ENCODE results near the gene MISP3. TPM values are rescaled to one million over a fixed set of nuclear protein-coding genes. Genes with fewer than 3 reads are reported as not detected.

The MISP3 gene
- polyA plus RNA-seq, 1 donor from 2014 or later = 8.2 TPM

GRCh38 chr19:14119644-14120496 lies 47.3 kb downstream of the MISP3 start:
- Histone ChIP-seq H3K27ac (ENCODE audit: low read length) (no peak overlapping the region), H3K79me2 (replicated peaks; ENCODE audit: insufficient read depth, low read length) (peaks cover 23% of the 10 kb centered on the region), H3K9me3 (ENCODE audit: low read length) (no peaks in the 10 kb centered on the region), H2AFZ (ENCODE audit: low read depth, low read length) (no peak overlapping the region), H3K9ac (ENCODE audit: low read length) (no peak overlapping the region), H4K20me1 (ENCODE audit: insufficient read depth) (no peaks in the 10 kb centered on the region), H3K27me3 (ENCODE audit: insufficient read depth, low read depth, low read length) (no peaks in the 10 kb centered on the region), H3F3A (ENCODE audit: insufficient read depth, low read length, poor library complexity, severe bottlenecking) (no peaks in the 10 kb centered on the region), H3K4me2 (ENCODE audit: low read length) (no peak overlapping the region), H3K9me2 (ENCODE audit: insufficient read depth, low read length) (no peaks in the 10 kb centered on the region), H3K4me3 (ENCODE audit: low read length) (no peak overlapping the region), H3K36me3 (ENCODE audit: insufficient read depth, low read length) (no peaks in the 10 kb centered on the region)
- TF ChIP-seq SMC3 (conservative IDR thresholded peaks at IDR 0.05; ENCODE audit: poor library complexity) (no peak), TAF1 (IDR thresholded peaks at IDR 0.05; ENCODE audit: low read depth) (no peak), EP300 (conservative IDR thresholded peaks at IDR 0.05; ENCODE audit: poor library complexity, severe bottlenecking) (no peak), POLR2AphosphoS5 (IDR thresholded peaks at IDR 0.05) (no peak)
- TF ChIP-seq, protein P1, sequence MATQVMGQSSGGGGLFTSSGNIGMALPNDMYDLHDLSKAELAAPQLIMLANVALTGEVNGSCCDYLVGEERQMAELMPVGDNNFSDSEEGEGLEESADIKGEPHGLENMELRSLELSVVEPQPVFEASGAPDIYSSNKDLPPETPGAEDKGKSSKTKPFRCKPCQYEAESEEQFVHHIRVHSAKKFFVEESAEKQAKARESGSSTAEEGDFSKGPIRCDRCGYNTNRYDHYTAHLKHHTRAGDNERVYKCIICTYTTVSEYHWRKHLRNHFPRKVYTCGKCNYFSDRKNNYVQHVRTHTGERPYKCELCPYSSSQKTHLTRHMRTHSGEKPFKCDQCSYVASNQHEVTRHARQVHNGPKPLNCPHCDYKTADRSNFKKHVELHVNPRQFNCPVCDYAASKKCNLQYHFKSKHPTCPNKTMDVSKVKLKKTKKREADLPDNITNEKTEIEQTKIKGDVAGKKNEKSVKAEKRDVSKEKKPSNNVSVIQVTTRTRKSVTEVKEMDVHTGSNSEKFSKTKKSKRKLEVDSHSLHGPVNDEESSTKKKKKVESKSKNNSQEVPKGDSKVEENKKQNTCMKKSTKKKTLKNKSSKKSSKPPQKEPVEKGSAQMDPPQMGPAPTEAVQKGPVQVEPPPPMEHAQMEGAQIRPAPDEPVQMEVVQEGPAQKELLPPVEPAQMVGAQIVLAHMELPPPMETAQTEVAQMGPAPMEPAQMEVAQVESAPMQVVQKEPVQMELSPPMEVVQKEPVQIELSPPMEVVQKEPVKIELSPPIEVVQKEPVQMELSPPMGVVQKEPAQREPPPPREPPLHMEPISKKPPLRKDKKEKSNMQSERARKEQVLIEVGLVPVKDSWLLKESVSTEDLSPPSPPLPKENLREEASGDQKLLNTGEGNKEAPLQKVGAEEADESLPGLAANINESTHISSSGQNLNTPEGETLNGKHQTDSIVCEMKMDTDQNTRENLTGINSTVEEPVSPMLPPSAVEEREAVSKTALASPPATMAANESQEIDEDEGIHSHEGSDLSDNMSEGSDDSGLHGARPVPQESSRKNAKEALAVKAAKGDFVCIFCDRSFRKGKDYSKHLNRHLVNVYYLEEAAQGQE (IDR thresholded peaks at IDR 0.05; ENCODE audit: borderline replicate concordance) = no peak

GRCh38 chr19:14120497-14120780 lies 47.9 kb downstream of the MISP3 start:
- Histone ChIP-seq H3K4me2 (ENCODE audit: low read length) (no peak overlapping the region), H3K9ac (ENCODE audit: low read length) (no peak overlapping the region), H4K20me1 (ENCODE audit: insufficient read depth) (no peaks in the 10 kb centered on the region), H3K27ac (ENCODE audit: low read length) (no peak overlapping the region), H3K27me3 (ENCODE audit: insufficient read depth, low read depth, low read length) (no peaks in the 10 kb centered on the region), H3F3A (ENCODE audit: insufficient read depth, low read length, poor library complexity, severe bottlenecking) (no peaks in the 10 kb centered on the region), H3K4me3 (ENCODE audit: low read length) (no peak overlapping the region), H3K36me3 (ENCODE audit: insufficient read depth, low read length) (no peaks in the 10 kb centered on the region), H2AFZ (ENCODE audit: low read depth, low read length) (no peak overlapping the region), H3K9me2 (ENCODE audit: insufficient read depth, low read length) (no peaks in the 10 kb centered on the region), H3K79me2 (replicated peaks; ENCODE audit: insufficient read depth, low read length) (peaks cover 18% of the 10 kb centered on the region), H3K9me3 (ENCODE audit: low read length) (no peaks in the 10 kb centered on the region)
- TF ChIP-seq, protein P1 (IDR thresholded peaks at IDR 0.05; ENCODE audit: borderline replicate concordance) = no peak
- no peak for TF ChIP-seq MXI1 (conservative IDR thresholded peaks at IDR 0.05; ENCODE audit: poor library complexity, severe bottlenecking)
- no peak for TF ChIP-seq EP300 (conservative IDR thresholded peaks at IDR 0.05; ENCODE audit: poor library complexity, severe bottlenecking)
- TF ChIP-seq, protein P2, sequence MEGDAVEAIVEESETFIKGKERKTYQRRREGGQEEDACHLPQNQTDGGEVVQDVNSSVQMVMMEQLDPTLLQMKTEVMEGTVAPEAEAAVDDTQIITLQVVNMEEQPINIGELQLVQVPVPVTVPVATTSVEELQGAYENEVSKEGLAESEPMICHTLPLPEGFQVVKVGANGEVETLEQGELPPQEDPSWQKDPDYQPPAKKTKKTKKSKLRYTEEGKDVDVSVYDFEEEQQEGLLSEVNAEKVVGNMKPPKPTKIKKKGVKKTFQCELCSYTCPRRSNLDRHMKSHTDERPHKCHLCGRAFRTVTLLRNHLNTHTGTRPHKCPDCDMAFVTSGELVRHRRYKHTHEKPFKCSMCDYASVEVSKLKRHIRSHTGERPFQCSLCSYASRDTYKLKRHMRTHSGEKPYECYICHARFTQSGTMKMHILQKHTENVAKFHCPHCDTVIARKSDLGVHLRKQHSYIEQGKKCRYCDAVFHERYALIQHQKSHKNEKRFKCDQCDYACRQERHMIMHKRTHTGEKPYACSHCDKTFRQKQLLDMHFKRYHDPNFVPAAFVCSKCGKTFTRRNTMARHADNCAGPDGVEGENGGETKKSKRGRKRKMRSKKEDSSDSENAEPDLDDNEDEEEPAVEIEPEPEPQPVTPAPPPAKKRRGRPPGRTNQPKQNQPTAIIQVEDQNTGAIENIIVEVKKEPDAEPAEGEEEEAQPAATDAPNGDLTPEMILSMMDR (IDR thresholded peaks at IDR 0.05; ENCODE audit: poor library complexity, severe bottlenecking) = no peak
- no peak for TF ChIP-seq SMC3 (conservative IDR thresholded peaks at IDR 0.05; ENCODE audit: poor library complexity)
- TF ChIP-seq TAF1 (IDR thresholded peaks at IDR 0.05; ENCODE audit: low read depth) = no peak
- no peak for TF ChIP-seq RAD21 (conservative IDR thresholded peaks at IDR 0.05)
- no peak for TF ChIP-seq EZH2 (IDR thresholded peaks at IDR 0.05; ENCODE audit: borderline replicate concordance, insufficient read depth, low read length, poor library complexity, severe bottlenecking)

Measured in neural cell (in vitro differentiated cells).